HG03565 (cell line): ENCODE measurements around the gene C17orf58.
A peak's percentile ranks its signal among the peaks of the same experiment; 100 is the strongest.
"Not testable (repeated sequence)": the region's sequence is repeated elsewhere in the genome, so short reads cannot be mapped to it uniquely, and the experiment has no call there.

Experiments
- ATAC-seq: cut with Tn5 transposase; IDR thresholded peaks from one replicate; pipeline ENCODE4 v1.9.1; 2021; ENCODE audit warnings: mild to moderate bottlenecking, moderate library complexity; ENCODE audit not compliant: unreplicated experiment

C17orf58 gene

DNA sequence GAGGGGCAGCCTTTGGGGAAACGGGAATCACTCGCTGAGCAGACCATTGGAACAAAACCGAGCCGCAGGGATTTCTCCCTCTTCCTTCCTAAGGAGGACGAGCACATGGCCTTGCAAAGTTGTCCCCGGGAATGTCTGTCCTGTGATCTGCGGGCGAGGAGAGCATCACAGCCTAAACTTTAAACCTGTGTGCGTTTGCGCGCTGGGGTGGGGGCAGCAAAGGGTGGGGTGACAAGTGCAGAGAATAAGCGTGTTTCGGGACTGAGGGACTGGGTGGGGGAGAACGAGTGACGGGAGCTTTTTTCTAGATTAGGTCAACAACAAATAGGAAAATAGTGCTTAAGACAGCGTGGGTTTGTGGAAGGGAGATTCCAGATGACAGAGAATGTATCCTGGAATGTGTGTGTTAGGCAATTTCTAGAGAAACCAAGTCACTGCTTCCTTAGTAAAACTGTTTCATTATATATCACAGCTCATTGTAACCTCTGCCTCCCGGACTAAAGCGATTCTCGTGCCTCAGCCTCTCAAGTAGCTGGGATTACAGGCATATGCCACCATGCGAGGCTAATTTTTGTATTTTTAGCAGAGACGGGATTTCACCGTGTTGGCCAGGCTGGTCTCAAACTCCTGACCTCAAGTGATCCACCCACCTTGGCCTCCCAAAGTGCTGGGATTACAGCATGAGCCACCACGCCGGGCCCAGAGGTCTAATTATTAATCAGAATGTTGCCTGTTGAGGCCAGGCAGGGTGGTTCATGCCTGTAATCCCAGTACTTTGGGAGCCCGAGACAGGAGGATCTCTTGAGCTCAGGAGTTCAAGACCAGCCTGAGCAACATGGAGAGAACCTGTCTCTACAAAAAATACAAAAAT lies at the start of gene C17orf58:
C17orf58 (minus strand) TSS at position 169 of the 871 bp plus-strand sequence. CDS start 271 bp downstream, outside the sequence.
- not testable (repeated sequence) for ATAC-seq

DNA sequence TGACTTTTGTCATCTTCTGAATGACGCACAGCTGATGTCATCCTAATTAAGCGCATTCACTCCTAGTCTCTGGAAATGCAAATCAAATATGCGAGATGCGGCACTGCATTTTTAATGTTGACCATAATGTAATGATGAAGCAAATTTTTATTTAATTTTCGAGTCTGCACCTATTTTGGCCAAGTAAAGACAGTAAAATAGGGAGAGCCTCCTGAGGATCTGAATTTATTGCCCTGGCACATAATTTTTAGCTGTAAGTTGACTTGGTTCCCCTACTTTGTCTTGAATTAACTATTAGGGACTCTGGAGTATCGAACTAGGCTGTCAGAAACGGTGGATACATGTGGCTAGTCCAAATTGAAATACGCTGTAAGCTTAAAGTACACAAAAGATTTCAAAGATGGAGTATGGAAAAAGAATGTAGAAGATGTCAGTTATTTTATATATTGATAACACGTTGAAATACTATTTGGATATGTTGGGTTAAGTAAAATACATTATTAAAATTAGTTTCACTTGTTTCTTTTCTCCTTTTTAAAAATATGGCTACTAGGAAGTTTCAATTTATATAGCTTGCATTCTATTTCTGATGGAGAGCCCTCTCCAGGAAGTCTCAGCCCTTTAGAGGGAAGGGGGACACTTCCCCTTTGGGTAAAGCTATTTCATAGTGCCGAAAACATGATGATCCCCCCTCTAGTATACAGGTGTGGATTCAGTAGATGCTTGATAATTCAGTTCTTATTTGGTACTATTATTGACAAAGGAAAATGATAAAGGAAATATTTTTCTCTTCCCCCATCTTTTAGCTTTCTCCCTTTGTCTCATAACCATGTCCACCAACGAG lies 40.3 kb upstream of the C17orf58 start:
- ATAC-seq: no peak

DNA sequence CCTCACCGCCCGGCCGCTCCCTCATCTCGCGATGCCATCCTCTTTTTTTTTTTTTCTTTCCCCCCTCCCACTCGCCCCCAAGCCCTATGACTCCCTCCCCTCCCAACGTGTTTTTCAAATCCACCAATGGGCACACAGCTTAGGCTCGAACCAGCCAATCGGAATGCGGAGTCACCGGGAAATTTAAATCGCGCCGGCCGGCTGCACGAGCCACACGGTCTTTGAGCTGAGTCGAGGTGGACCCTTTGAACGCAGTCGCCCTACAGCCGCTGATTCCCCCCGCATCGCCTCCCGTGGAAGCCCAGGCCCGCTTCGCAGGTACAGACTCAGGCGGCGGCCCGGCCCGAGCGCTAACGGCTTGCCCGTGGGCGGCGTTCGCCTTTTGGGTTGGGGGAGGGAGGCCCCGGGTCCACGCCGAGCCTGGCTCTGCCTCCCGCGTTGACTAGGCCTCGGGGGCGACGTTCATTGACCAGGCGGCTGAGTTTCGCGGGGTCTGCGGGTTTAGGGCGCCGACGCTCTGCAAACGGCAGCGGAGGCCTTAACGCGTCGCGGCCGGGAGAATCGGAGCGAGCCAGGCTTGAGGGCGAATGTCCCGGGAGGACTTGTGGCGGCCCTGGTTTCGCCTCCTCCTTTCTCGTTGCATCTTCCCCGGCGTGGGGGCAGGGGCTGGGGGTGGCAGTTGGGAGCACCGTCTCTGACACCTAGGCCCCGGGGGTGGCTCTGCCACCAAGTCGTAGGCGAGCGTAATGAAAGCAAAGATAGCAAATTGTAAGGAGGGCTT lies 39.4 kb upstream of the C17orf58 start, which contains the start of gene KPNA2:
KPNA2 (plus strand) TSS at position 213 of the 781 bp plus-strand sequence. CDS start 1,398 bp downstream, outside the sequence.
- peak; percentile 83 for ATAC-seq

DNA sequence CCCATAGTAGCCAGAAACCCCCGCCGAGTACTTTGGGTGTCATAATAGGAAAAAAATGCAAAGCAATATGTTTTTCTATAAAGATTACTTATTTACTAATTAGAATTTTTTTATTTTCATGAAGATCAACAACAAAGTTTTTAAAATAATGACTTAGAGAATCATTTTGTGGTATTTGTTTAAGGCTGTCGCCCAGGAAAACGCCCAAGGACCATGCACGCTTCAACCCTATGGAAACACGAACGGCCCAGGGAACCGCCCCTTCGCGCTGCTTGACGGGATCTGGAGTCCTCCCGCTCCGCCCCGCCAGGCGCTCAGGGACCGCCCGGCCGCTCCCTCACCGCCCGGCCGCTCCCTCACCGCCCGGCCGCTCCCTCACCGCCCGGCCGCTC lies 38.9 kb upstream of the C17orf58 start:
- peak; percentile 85 for ATAC-seq

DNA sequence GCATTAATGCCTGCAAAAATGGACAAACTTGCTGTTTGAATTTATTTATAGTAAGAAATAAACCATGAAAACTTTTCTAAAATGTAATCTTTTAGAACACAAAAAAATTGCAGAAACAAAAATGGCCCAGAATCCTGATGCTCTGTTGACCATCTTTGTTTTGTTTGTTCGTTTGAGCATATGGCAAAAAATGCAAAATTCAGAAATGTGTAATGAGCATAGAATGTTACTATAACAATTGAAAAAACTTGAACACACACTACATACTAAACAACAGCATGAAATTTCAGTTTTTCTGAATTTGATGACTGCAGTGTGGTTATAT lies 38.1 kb upstream of the C17orf58 start:
- no peak for ATAC-seq

DNA sequence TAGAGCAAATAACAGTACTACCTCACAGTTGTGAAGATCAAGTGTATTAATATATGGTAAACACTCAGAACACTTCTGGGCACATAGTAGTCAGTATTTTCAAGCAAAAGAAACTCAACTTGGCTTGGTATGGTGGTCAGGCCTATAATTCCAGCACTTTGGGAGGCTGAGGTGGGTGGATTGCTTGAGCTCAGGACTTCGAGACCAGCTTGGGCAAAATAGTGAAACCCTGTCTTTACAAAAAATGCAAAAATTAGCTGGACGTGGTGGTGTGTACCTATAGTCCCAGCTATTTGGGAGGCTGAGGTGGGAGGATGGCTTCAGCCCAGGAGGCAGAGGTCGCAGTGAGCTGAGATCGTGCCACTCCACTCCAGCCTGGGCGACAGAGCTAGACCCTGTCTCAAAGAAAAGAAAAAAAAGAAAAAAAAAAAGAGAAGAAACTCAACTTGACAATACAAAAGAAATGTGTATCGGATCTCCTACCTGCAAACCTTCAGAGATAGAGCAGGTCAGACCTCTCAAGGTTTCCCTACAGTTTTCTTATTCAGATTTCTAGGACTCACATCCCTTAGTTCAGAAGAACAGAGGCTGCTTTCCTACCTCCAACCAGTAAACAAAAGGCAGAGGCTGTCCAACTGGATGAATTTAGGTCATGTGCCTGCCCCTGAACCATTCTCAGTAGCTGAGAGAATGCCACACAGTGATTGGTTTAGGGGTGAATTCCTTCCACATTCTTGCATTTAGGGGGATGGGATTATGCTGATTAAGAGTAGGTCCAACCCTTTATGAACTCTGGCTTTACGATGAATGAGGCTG lies 37.6 kb upstream of the C17orf58 start:
- no peak for ATAC-seq

DNA sequence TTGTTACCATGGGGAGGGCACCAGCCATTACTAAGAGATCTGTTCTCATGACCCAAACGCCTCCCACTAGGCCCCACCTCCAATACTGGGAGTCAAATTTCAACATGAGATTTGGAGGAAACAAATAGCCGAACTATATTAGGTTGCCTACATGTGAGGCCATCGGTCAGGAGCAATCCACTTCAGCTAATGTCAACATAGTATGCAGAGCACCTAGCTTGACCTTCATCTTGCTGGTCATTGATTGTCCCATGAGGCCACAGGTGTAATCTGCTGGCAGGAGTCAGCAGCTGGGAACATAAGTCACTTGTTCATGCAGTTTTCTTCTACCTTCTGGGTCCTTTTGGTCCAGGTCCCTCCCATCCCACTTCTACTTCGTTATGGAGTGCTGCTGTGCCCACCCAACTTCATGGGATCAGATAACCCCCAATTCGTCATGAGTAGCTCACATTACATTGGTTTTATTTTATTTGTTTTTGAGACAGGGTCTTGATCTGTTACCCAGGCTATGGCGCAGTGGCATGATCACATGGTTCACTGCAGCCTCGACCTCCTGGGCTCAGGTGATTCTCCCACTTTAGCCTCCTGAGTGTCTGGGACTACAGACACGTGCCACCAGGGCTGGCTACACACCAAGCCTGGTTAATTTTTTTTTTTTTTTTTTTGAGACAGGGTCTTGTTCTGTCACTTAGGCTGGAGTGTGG lies 33.4 kb upstream of the C17orf58 start:
- ATAC-seq: no peak

DNA sequence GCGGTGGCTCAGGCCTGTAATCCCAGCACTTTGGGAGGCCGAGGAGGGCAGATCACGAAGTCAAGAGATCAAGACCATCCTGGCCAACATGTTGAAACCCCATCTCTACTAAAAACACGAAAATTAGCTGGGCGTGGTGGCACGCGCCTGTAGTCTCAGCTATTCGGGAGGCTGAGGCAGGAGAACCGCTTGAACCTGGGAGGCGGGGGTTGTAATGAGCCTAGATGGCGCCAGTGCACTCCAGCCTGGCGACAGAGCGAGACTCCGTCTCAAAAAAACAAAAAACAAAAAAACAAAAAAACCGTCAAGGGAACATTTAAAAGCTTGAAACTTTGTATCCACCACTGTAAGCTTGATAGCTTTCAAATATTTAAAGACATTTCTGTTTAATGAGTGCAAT lies 26.3 kb upstream of the C17orf58 start:
- ATAC-seq: not testable (repeated sequence)

DNA sequence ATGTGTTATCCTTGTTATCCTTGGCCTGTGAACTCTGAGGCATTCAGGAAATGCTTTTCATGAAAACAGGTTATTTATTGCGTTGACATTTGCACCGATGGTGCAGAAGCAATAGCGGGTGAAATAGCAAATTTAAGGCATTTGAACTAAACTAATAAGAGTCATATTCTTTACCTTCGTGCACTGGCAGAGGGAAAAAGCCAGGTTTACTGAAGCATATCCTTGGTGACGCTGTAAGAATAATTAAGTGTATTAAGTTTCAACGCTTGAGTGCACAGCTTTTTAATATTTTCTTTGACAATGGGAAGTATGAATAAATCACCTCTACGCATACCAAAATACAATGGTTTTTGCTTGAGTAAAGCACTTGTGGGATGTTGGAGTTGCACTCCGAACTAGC lies 25.7 kb upstream of the C17orf58 start:
- no peak for ATAC-seq

DNA sequence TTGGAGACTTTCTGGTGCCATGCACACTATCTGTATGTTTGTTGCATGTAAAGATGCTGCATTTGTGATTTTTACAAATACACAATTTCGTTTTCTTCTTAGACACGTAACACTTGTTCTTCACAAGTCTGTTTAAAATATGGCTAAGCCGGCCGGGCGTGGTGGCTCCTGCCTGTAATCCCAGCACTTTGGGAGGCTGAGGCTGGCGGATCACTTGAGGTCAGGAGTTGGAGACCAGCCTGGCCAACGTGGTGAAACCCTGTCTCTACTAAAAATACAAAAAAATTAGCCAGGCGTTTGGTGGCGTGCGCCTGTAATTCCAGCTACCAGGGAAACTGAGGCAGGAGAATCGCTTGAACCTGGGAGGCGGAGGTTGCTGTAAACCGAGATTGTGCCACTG lies 24.5 kb upstream of the C17orf58 start:
- ATAC-seq: not testable (repeated sequence)

DNA sequence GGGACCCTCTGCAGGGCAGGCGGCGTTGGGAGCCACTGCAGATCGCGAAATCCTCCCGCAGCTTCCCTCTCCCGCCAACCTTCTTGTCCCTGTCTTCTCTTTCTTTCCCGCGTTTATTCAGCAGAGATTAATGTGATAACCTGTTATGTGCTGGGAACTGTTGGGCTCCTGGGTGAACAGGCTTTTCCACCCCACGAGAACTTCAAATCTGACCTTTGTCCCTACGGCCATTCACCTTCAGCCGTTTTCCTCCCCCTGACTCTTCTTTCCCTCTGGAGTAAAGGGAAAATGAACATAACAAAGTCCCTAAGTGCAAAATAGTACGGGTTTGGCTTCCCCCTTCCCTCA lies 24.1 kb upstream of the C17orf58 start:
- ATAC-seq: no peak

DNA sequence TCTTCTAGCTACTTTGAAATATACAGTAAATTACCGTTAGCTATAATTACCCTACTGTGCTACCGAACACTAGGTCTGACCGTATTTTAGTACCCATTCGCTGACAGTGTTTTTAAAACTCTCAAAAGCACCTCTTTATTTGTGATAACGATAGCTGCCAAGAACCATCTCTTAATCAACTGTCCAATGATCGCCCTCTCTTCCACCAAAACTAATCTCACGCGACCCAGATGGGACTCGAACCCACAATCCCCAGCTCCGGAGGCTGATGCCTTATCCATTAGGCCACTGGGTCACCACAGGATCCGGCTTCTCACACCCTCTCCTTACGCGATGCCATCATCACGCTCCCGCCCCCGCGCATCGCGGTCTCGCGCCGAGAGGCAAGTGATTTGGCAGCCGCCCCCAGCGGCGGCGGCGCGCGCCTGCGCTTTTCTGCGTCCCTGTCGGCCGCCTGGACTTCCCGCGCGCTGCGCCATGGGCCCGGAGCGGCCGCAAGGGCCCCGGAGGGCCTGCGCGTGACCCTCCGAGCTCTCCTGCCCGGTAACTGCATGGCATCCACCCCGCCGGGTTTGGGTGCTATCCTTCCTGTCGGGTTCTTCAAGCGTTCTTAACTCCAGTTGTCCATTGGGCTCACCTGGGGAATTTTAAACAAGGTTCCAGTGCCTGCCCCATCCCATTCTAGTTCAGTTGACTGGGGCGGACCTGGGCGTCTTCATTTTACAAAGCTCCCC lies 23.6 kb upstream of the C17orf58 start:
- peak; percentile 92 for ATAC-seq

DNA sequence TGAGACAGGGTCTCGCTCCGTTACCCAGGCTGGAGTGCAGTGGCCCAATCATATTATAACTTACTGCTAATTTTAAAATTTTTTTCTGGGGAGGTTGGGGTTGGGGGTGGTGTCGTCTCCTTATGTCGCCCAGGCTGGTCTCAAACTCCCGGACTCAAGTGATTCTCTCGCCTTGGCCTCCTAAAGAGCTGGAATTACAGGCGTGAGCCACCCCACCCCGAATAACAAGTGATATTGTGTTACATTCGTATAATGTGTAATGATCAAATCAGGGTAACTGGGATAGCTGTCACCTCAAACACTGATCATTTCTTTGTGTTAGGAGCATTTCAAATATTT lies 23.0 kb upstream of the C17orf58 start:
- ATAC-seq: no peak

DNA sequence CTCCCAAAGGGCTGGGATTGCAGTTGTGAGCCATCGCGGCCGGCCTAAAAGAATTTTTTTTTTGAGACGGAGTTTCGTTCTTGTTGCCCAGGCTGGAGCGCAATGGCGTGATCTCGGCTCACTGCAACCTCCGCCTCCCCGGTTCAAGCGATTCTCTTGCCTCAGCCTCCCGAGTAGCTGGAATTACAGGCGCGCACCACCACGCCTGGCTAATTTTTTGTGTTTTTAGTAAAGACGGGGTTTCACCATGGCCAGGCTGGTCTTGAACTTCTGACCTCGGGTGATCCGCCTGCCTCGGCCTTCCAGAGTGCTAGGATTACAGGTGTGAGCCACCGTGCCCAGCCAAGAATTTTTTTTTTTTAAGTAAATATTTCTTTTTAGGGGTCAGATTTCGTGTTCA lies 22.2 kb upstream of the C17orf58 start:
- not testable (repeated sequence) for ATAC-seq

DNA sequence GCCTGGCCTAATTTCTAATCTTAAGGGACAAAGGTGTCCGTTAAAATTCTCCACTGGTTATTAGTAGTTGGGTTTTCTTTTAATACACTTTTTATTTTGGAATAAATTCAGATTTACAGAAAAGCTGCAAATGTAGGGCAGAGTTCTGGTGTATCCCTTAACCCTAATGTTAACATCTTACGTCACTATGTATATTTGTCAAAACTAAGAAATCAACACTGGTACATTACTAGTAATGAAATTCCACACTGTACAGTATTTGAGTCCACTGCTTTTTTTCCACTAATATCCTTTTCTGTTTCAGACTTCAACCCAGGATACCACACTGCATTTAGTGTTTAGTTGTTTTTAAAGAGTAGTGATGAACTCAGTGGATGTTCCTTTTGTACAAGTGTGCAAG lies 20.6 kb upstream of the C17orf58 start:
- ATAC-seq: no peak

DNA sequence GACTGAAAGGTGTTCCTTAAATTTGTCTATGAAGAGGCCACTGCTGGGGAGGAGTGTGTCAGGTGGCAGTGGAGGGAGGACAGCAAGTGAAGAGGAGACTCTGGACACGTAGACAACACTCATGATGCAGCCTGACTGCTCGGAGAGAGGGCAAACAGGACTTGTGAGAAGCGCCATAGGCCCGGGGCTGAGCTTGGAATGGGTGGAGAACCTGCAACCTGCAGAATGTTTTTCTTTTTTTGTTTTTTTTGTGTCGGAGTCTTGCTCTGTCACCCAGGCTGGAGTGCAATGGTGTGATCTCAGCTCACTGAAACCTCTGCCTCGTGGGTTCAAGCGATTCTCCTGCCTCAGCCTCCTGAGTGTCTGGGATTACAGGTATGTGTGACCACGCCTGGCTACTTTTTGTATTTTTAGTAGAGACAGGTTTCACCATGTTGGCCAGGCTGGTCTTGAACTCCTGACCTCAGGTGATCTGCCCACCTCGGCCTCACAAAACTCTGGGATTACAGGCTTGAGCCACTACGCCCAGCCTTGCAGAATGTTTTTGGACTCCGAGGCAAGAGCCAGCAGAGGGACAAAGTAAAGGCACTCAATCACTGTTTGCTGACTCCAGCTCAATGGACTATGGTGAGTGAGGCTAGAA lies 18.9 kb upstream of the C17orf58 start:
- no peak for ATAC-seq

DNA sequence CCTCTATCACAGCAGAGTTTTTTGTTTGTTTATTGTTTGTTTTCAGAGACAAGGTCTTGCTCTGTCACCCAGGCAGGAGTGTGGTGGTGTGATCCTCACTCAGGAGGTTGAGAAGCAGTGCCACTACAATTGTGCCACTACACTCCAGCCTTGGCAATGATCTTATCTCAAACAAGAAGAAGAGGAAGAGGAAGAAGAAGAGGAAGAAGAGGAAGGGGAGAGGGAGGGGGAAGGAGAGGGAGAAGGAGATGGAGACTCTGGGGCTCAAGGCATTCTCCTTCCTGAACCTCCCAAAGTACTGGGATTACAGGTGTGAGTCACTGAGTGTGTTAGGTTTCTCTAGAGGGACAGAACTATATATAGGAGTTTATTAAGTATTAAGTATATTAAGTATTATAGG lies 17.1 kb upstream of the C17orf58 start:
- no peak for ATAC-seq

DNA sequence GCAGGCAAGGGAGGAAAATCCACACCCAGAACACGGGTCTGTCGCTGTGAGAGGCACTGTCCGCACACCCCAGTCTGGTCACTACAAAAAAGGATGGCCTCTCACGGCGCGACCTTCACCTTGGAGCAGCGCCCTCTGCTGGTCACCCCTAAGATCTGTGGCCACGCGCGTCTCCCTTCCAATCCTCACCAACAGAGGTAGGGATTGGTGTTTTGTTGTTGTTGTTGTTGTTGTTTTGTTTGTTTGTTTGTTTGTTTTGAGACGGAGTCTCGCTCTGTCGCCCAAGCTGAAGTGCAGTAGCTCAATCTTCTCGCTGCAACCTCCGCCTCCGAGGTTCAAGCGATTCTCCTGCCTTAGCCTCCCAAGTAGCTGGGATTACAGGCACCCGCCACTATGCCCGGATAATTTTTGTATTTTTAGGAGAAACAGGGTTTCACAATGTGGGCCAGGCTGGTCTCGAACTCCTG lies 15.0 kb upstream of the C17orf58 start:
- no peak for ATAC-seq

DNA sequence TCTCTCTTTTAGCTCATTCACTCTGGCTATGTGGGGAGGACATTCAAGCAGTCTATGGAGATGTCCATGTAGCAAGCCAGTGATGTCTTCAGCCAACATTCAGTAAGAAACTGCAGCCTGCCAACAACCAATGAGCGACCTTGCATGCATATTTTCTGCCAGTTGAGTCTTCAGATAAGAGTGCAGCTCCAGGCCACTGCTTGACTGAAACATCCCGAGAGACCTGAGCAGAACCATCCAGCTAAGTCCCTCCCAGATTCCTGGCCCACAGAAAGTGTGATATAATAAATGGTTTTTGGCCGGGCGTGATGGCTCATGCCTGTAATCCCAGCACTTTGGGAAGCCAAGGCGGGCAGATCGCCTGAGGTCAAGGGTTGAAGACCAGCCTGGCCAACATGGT lies 10.5 kb upstream of the C17orf58 start:
- no peak for ATAC-seq
